DMS 273 (cell line): ENCODE measurements around the gene MVD.
"Not testable (repeated sequence)": the region's sequence is repeated elsewhere in the genome, so short reads cannot be mapped to it uniquely, and the experiment has no call there.

Source experiments
- DNase-seq: peaks from one replicate; lab custom pipeline; 2025; ENCODE audit not compliant: unreplicated experiment; lab: John Stamatoyannopoulos, UW

MVD gene

GRCh38 chr16:88609426-88609825, 53.5 kb downstream of the MVD start:
- DNase-seq = not testable (repeated sequence)

- no peak for DNase-seq
These were observed 54.8 kb downstream of the MVD start for GRCh38 chr16:88608076-88608475.

GRCh38 chr16:88606148-88606757, 56.6 kb downstream of the MVD start:
- no peak for DNase-seq

GRCh38 chr16:88605186-88606147, 57.4 kb downstream of the MVD start:
- no peak for DNase-seq

- no peak for DNase-seq
These were observed 60.8 kb downstream of the MVD start for GRCh38 chr16:88602091-88602490.
